Right lung (tissue), 10 donors: Measurements from ENCODE around the gene GIMAP4. TPM values are rescaled to one million over a fixed set of nuclear protein-coding genes. Genes with fewer than 3 reads are reported as not detected.
"Not testable (repeated sequence)": the region's sequence is repeated elsewhere in the genome, so short reads cannot be mapped to it uniquely, and the experiment has no call there.

Source experiments
- DNase-seq, 2 donors: peaks; one replicate each; pipeline ENCODE4 v3.0.0-alpha.2; 2013
- long read RNA-seq, 8 donors: transcript quantifications; one replicate each; lab custom pipeline, GENCODE V29; 2026
- polyA plus RNA-seq, 5 donors: library from polyadenylated mRNA; unstranded; fragments of 120-200 nt; gene quantifications; one replicate each; pipeline versions ENCODE4 v1.2.1 to v1.2.3, GENCODE V29; 2013; ENCODE audit warnings: inconsistent platforms in 1 of 5, low replicate concordance in 1 of 5; ENCODE audit not compliant: insufficient read length in 5 of 5, insufficient read depth in 1 of 5

GIMAP4 gene
- polyA plus RNA-seq: 100 to 1,000 TPM in 2 of 5 donors, 10 to 100 TPM in 3; 65.4 to 106 (median 78.0) TPM
- long read RNA-seq, donor 1, transcript GIMAP4-201 (3 exons, 2,060 nt): major isoform, 38 of 40 reads
- long read RNA-seq, donor 1, partial matches to known transcripts: 0 of 40 reads
- long read RNA-seq, donor 1, other reads (novel, unspliced or antisense): 0 of 40 reads
- long read RNA-seq, donor 2, transcript GIMAP4-201 (3 exons, 2,060 nt): major isoform, 19 of 33 reads
- long read RNA-seq, donor 2, partial matches to known transcripts: 0 of 33 reads
- long read RNA-seq, donor 2, other reads (novel, unspliced or antisense): 13 of 33 reads
- long read RNA-seq, donor 3, transcript GIMAP4-201 (3 exons, 2,060 nt): major isoform, 23 of 24 reads
- long read RNA-seq, donor 3, partial matches to known transcripts: 0 of 24 reads
- long read RNA-seq, donor 3, other reads (novel, unspliced or antisense): 0 of 24 reads
- long read RNA-seq, donor 4, transcript GIMAP4-201 (3 exons, 2,060 nt): major isoform, 11 of 17 reads
- long read RNA-seq, donor 4, partial matches to known transcripts: 5 of 17 reads
- long read RNA-seq, donor 4, other reads (novel, unspliced or antisense): 0 of 17 reads
- long read RNA-seq, donor 5, transcript GIMAP4-201 (3 exons, 2,060 nt): major isoform, 39 of 50 reads
- long read RNA-seq, donor 5, partial matches to known transcripts: 8 of 50 reads
- long read RNA-seq, donor 5, other reads (novel, unspliced or antisense): 0 of 50 reads
- long read RNA-seq, donor 6, transcript GIMAP4-201 (3 exons, 2,060 nt): major isoform, 33 of 43 reads
- long read RNA-seq, donor 6, partial matches to known transcripts: 6 of 43 reads
- long read RNA-seq, donor 6, other reads (novel, unspliced or antisense): 0 of 43 reads
- long read RNA-seq, donor 7, transcript GIMAP4-201 (3 exons, 2,060 nt): major isoform, 7 of 25 reads
- long read RNA-seq, donor 7, partial matches to known transcripts: 16 of 25 reads
- long read RNA-seq, donor 7, other reads (novel, unspliced or antisense): 0 of 25 reads
- long read RNA-seq, donor 8, transcript GIMAP4-201 (3 exons, 2,060 nt): major isoform, 12 of 14 reads
- long read RNA-seq, donor 8, partial matches to known transcripts: 0 of 14 reads
- long read RNA-seq, donor 8, other reads (novel, unspliced or antisense): 0 of 14 reads

DNA sequence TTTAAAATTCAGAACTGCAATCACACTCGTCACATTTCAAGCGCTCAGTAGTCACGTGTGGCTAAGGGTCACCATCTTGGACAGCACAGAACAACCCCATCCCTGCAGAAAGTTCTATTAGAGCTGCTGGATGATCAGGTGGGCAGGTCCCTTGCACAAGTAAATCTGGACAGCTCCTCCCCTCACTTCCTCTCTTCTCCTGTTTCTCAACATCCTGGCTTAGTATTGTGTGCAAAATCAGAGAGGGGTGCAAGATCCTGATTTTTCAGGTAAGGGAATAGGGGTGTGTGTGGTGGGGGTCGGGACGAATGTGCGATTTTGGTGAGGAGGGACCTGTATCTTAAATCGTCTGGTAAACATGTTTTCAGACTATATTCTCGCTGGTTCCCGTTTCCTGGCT is at the start of gene GIMAP4:
Gene GIMAP4, plus strand, starts transcription at position 222 of the 400 bp plus-strand sequence. CDS start 2,512 bp downstream, outside the sequence.
- DNase-seq: no peak

DNA sequence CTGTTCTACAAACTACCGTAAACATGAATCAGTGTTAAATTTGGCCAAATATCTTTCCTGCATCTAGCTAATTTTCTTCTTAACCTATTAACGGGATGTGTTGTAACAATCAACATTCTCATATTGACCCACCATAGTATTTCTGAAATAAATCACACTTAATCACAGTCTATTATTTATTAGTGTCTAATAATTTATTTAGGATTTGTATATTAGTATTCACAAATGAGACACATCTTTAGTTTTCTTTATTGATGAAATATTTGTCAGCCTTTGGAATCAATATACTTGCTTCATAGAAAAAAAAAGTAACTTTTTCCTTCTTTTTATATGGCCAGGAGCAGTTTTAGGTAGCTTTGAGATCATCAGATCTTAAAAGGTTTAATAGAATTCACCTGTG is 47.9 kb upstream of the GIMAP4 start:
- DNase-seq: no peak

- no peak for DNase-seq
These were observed 47.0 kb upstream of the GIMAP4 start for GRCh38 chr7:150520145-150520544.

- not testable (repeated sequence) for DNase-seq
These were observed 44.3 kb upstream of the GIMAP4 start for GRCh38 chr7:150522931-150523330.

GRCh38 chr7:150524018-150524417 is 43.2 kb upstream of the GIMAP4 start:
- DNase-seq: no peak

DNA sequence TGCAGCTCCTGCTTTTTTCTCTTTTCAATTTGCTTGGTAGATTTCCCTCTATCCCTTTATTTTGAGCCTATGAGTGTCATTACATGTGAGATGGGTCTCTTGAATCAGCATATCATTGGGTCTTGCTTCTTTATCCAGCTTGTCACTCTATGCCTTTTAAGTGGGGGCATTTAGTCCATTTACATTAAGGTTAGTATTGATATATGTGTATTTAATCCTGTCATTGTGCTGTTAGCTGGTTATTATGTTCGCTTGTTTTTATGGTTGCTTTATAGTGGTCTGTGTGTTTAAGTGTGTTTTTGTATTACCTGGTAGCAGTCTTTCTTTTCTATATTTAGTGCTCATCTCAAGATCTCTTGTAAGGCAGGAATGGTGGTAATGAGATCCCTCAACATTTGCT is 35.5 kb upstream of the GIMAP4 start:
- no peak for DNase-seq

DNA sequence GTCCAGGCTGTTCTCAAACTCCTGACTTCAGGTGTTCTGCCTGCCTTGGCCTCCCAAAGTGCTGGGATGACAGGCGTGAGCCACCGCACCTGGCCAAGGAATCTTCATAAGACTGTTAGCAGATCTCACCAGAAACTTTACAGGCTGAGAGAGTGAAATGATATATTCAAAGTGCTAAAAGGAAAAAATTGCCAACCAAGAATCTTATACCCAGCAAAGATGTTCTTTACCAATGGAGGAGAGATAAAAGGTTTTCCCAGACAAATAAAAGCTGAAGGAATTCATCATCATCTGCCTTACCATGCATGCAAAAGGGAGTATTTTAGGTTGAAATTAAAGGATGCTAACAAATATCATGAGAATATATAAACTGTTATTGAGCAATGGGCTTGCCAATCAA is 28.9 kb upstream of the GIMAP4 start:
- DNase-seq: no peak

GRCh38 chr7:150553163-150553562 is 14.0 kb upstream of the GIMAP4 start:
- DNase-seq: no peak

GRCh38 chr7:150556521-150557138 is 10.6 kb upstream of the GIMAP4 start:
- no peak for DNase-seq

DNA sequence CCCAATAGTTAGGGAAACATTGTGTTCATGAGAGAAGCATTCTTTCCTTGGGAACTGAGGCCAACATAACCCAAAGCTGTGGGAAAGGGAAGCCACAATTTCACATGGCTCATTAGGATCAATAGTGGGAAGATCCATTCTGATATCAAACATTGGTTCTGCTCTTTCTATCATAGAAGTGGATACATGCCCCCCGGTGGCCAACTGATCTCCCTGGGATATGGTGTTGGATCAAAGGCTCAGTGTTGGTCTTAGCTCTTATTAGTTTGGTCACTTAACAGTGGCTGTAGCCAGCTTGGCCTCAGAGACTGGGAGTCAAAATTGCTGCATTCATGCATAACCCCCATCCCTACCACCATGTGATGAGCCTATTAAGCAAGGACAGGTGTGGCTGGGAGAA is 6.7 kb upstream of the GIMAP4 start:
- no peak for DNase-seq

DNA sequence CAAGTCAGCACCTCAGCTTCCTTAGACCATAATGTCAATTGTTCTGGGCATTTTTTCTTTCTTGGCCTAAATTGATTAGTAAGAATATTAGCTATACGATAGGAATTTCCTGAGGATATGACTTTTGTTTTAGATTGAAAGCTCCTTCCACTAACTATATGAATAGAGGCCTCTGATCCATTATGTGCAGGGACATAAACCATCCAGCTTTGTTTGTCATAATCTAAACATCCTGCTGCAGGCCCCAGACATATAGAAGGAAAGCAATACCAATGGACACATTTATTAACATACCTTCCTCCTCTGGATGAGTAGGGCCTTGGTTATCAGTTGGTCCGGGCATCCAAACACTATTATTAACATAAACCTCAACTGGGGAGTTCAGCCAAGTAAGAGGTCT is 4.3 kb upstream of the GIMAP4 start:
- DNase-seq: no peak

GRCh38 chr7:150564006-150564405 is 3.2 kb upstream of the GIMAP4 start:
- no peak for DNase-seq

DNA sequence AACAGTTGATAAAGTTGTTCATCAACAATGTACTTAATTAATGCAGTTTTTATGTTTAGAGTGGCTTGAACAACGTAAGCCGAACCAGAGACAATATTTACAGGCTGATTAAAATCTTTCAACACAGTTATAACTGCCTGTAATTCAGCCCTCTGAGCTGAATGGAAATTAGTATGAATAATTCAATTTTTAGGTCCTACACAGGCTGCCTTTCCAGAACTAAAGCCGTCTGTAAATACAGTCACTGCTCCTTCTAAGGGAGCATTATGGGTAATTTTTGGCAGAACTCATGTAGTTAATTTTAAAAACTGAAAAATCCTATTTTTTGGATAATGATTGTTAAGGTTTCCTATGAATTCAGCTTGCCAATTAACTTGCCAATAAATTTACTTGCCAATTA is 2.6 kb upstream of the GIMAP4 start:
- no peak for DNase-seq

DNA sequence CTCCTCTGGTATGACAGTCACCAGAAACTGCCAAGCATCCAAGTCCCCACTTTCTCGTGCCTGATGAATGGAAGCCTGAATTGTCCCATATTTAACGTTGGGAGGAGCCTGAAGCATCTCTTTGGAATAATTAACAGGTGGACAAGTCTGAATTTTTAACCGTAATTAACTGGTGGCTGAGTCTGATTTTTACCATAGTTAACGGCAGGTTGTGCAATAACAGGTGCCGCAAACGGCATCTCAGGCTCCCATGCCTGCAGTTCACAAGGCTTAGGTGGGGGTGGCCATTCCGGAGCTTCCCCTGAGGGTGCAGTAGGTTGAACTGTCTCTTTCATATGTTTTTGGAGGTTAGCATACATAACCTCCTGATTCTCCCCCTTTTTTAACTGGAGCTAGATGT is 2.0 kb upstream of the GIMAP4 start:
- DNase-seq: no peak

GRCh38 chr7:150566123-150566522 is 1.1 kb upstream of the GIMAP4 start:
- DNase-seq: no peak

DNA sequence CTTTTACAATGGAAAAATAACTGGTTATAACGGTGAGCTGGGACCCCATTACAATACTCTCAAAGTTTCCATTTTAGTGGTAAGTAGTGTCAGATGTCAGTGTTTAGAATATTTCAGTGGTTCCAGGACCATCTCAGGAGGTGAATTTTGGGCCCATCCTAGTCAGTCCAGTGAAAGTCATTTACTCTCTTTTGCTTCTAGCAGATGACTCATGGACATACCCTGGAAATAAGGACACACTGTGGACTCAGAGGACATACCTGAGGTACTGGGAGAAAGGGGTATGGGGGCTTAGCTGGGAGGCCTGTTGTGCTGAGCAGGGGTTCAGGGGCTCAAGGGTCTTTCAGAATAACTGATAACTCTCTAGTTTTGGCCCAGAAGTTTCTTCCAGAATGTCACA is 618 bp upstream of the GIMAP4 start:
- DNase-seq: no peak

DNA sequence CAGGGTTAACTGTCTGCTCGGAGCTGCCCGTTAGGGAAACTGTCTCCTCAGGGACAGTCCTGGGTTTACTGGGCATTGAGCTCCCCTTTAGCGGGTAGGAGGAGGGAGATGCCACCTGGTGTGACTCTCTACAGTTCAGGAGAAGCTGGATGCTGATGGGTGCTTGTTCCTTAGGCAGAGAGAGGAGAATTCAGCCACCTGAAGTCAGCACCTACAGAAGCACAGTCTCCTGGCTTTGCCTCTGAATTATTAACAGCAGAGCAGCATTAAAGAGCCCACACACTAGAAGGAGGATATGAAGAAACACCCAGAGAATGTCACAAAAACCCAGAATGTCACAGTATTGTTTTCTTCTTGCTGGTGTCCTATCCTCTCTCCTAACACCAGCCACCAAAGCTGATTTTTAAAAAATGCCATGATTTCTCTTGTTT is 696 bp downstream of the GIMAP4 start:
- DNase-seq: no peak

- DNase-seq: no peak
These were observed 1.5 kb downstream of the GIMAP4 start for GRCh38 chr7:150568714-150569113.

DNA sequence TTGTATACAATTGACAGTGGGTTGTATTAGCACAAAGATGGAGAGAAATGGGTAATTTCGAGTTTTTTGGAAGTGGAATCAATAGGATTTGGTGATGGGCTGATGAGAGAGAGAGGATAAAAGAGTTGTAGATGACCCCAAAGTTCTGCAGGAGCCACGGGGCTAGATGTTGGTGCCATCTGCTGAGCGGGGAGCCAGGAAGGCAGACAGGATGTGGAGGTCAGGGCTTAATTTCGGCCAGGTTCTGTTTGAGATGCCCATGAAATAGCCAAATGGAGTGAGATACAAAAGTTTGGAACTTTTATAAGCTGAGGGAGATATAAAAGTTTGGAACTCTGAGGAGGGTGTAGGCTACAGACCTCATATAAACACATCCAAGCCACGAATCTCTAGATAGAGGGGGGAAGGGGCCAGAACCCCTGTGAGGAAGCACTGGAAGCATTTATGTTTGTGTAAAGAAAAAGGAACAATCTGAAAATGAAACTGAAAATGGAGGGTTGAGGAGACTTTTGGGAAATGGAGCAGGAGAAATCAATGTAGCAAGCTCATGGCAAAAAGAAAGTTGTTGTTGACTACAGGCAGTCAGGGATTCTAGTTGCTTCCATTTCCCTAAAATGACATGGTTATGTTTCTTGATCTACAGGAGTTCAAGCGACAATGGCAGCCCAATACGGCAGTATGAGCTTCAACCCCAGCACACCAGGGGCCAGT is 2.2 kb downstream of the GIMAP4 start:
- no peak for DNase-seq

DNA sequence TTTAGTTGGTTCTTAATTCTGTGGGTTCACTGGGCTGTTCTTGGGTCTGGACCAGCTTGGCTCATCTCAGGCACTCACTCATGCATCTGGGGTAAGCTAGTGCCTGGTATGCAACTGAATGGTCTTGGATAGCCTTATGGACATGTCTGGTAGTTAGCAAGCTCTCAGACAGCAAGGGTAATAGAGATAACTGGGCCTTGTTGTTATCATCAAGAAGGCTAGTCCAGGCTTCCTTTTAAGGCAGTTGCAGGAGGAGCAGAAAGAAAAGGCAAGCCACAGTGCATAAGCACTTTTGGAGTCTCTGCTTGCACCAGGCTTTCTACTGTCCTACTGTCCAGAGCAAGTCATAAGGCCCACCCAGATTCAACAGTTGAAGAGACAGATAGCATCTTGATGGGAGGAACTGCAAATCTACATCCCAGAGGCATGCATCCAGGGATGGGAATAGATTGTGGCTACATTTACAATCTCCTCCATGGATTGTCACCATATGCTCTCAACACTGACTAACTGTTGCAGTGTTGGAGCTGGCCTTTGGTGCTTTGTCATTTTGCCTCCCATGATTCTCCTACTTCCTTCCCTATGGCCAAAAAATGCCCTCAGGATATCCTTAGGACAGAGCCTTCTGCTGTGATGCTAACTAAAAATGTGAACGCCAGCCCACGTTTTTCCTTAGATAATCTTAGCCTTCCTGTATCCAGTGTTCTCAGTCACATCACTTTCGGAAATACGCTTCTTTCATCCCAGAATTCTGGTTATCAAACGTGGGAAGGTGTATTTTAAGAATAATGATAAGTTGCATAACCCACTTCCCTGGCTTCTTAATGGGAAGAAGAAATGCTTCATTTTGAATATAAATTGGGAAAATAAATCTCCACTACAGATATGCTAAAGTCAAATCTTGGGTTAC is 3.6 kb downstream of the GIMAP4 start:
- DNase-seq: no peak
